Measurements from ENCODE around the gene OAT.

DNA sequence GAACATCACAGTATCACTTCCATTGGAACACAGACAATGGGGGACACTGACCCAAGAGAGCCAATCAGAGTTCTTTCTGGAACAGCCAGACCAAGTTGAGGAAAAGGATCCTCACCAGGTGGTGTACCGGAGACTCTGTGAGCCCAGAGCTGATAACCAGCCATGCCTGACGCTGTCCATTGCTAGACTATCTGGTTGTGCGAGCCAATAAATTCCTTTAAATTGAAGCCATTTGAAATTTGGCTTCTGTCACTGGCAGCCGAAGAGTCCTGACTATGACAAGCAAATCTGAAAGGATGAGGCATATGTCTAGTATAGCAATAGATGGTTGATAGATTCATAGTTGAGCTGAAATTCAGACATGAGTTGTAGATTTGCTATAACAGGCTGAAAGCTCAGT is 39.8 kb upstream of the OAT start:
- TF ChIP-seq, protein P1, sequence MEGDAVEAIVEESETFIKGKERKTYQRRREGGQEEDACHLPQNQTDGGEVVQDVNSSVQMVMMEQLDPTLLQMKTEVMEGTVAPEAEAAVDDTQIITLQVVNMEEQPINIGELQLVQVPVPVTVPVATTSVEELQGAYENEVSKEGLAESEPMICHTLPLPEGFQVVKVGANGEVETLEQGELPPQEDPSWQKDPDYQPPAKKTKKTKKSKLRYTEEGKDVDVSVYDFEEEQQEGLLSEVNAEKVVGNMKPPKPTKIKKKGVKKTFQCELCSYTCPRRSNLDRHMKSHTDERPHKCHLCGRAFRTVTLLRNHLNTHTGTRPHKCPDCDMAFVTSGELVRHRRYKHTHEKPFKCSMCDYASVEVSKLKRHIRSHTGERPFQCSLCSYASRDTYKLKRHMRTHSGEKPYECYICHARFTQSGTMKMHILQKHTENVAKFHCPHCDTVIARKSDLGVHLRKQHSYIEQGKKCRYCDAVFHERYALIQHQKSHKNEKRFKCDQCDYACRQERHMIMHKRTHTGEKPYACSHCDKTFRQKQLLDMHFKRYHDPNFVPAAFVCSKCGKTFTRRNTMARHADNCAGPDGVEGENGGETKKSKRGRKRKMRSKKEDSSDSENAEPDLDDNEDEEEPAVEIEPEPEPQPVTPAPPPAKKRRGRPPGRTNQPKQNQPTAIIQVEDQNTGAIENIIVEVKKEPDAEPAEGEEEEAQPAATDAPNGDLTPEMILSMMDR (IDR thresholded peaks at IDR 0.05) = no peak
- TF ChIP-seq POLR2AphosphoS5 (IDR thresholded peaks at IDR 0.05) = no peak

Measured in stomach (tissue), 4 donors.